Esophagus squamous epithelium (tissue), 4 donors: ENCODE results near the gene LSM14B.

Experiments
- POLR2A ChIP-seq, 4 donors: fragments of 450-650 bp; IDR thresholded peaks; one replicate each; pipeline ENCODE4 v1.6.1; 2017; ENCODE audit warnings: antibody characterized with exemption in 4 of 4, mild to moderate bottlenecking in 4 of 4, moderate library complexity in 3 of 4
- TF ChIP-seq, protein P1 (sequence below), 6 experiments: fragments of 450-650 bp in 4 of 6; fragments of 200-600 bp in 2 of 6; sonication (generic) in 2 of 6; IDR thresholded peaks; one replicate each; pipeline ENCODE4 v1.5.1; 2016 to 2019; ENCODE audit warnings: antibody characterized with exemption in 6 of 6, mild to moderate bottlenecking in 4 of 6, moderate library complexity in 4 of 6

DNA sequence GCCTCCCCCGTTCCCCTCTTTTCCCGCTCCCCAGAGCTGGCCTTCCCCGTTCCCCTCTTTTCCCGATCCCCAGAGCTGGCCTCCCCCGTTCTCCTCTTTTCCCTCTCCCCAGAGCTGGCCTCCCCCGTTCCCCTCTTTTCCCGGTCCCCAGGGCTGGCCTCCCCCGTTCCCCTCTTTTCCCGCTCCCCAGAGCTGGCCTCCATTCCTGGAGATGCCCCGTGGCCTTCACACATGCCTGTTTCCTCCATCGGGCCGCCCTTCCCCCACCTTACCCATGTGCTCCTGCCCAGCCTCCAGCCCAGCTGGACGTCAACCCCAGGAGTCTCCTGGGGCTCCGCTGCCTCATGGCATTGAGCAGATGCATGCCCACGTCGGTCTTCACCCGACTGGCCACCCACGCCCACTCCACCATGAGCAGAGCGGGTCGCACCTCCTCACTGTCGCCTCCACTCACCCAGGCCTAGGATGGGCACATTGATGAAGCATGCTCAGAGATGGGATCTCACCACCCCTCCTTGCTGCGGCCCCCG is 29.6 kb downstream of the LSM14B start:
- TF ChIP-seq, protein P1, sequence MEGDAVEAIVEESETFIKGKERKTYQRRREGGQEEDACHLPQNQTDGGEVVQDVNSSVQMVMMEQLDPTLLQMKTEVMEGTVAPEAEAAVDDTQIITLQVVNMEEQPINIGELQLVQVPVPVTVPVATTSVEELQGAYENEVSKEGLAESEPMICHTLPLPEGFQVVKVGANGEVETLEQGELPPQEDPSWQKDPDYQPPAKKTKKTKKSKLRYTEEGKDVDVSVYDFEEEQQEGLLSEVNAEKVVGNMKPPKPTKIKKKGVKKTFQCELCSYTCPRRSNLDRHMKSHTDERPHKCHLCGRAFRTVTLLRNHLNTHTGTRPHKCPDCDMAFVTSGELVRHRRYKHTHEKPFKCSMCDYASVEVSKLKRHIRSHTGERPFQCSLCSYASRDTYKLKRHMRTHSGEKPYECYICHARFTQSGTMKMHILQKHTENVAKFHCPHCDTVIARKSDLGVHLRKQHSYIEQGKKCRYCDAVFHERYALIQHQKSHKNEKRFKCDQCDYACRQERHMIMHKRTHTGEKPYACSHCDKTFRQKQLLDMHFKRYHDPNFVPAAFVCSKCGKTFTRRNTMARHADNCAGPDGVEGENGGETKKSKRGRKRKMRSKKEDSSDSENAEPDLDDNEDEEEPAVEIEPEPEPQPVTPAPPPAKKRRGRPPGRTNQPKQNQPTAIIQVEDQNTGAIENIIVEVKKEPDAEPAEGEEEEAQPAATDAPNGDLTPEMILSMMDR (IDR thresholded peaks at IDR 0.05), result no peak
- no peak for TF ChIP-seq POLR2A (IDR thresholded peaks at IDR 0.05)
